Prostate gland (tissue), 2 donors: ENCODE results near the gene AMN.

Experiments used
- CTCF ChIP-seq, 4 experiments: fragments of 200-600 bp in 2 of 4; fragments of 450-650 bp in 2 of 4; sonication (generic) in 2 of 4; IDR thresholded peaks; 1 replicate in 3 of 4; 2 replicates in 1 of 4; pipeline ENCODE4 v1.5.1; 2016 to 2019; ENCODE audit warnings: antibody characterized with exemption in 4 of 4, mild to moderate bottlenecking in 2 of 4, moderate library complexity in 2 of 4
- POLR2A ChIP-seq: fragments of 450-650 bp; IDR thresholded peaks from one replicate; pipeline ENCODE4 v1.6.1; 2016; ENCODE audit warnings: antibody characterized with exemption, mild to moderate bottlenecking

DNA sequence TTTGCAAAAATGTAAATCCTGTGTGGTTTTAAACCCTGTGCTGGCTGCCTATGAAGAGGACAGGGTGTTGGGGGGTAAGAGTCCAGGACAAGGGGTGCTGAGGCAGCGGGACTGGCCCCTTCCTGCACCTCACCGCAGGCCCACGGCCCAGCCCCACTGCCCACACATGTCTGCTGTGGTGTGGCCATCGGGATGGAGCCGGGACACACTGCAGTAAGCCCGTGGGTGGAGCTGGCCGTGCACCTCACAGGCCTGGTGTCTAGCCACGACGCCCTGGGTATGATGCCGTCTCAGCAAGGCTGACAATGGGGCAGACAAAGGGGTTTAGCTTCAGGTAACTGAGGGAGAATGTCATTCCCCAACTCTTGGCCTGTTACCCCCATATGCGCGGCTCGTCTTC, 19.6 kb downstream of the AMN start:
- TF ChIP-seq CTCF (IDR thresholded peaks at IDR 0.05) (no peak), POLR2A (no peak)
